NCI-H2081 (cell line): ENCODE data around the gene PHPT1.

Experiments
- DNase-seq, 2 experiments: peaks; one replicate each; lab custom pipeline; 2025; lab: John Stamatoyannopoulos, UW

PHPT1 gene

GRCh38 chr9:136886610-136887597, 37.7 kb downstream of the PHPT1 start:
- peak; percentile 3 to 50 for DNase-seq

GRCh38 chr9:136888454-136888853, 39.2 kb downstream of the PHPT1 start:
- no peak for DNase-seq

- no peak for DNase-seq
Observed at GRCh38 chr9:136889858-136890257, 40.6 kb downstream of the PHPT1 start.

- no peak for DNase-seq
Observed at GRCh38 chr9:136890661-136891060, 41.5 kb downstream of the PHPT1 start.

GRCh38 chr9:136896027-136896426, 46.8 kb downstream of the PHPT1 start:
- DNase-seq: no peak

GRCh38 chr9:136898483-136899100, 49.4 kb downstream of the PHPT1 start:
- no peak for DNase-seq

- DNase-seq: no peak
Observed at GRCh38 chr9:136899196-136899595, 50.0 kb downstream of the PHPT1 start.

- no peak for DNase-seq
Observed at GRCh38 chr9:136900556-136900955, 51.3 kb downstream of the PHPT1 start.
